HepG2 (cell line): ENCODE measurements around the gene GARS1. TPM values are rescaled to one million over a fixed set of nuclear protein-coding genes. Genes with fewer than 3 reads are reported as not detected.

ENCODE experiments used
- ATAC-seq: fragments of 200-7000 bp; cut with Tn5 transposase; 3 replicates; pipeline ENCODE4 v1.9.1; 2020; ENCODE audit warnings: mild to moderate bottlenecking, moderate library complexity
- BruUV-seq: library from RNA; stranded (reverse); fragments of 400-500 nt; replicated peaks from 2 replicates; lab custom pipeline; 2021; lab: Mats Ljungman, UMichigan
- CTCF ChIA-PET: fragments of 300-600 bp; formaldehyde crosslinking; extraction: SDS; loops from one replicate; lab custom pipeline; 2021; ENCODE audit warnings: low total read pairs, inconsistent platforms, low intra/inter-chr PET ratio; lab: Yijun Ruan, JAX
- POLR2A ChIA-PET: fragments of 350-600 bp; sonication (Branson Sonifier 250); formaldehyde crosslinking; loops from one replicate; lab custom pipeline; 2020; ENCODE audit warnings: antibody characterized with exemption, inconsistent platforms; lab: Yijun Ruan, JAX
- DNase-seq: peaks from one replicate; pipeline ENCODE4 v3.0.0-alpha.2; 2015; ENCODE audit warnings: low spot score
- FAIRE-seq: peaks from 3 replicates; lab custom pipeline; 2011; peaks lifted over from hg19 to GRCh38; lab: Jason Lieb, UNC
- H2AFZ ChIP-seq: one replicate; pipeline ENCODE4 v1.6.1; 2011; ENCODE audit warnings: low read length, inconsistent platforms
- H3K27ac ChIP-seq: fragments of 300-600 bp; 3 replicates; pipeline ENCODE4 v1.8.0; 2011; ENCODE audit warnings: mixed run types, mild to moderate bottlenecking, mixed read lengths, low read length, inconsistent platforms; ENCODE audit not compliant: insufficient read depth; ENCODE audit errors: extremely low read length
- H3K27me3 ChIP-seq, 2 experiments: fragments of 200-600 bp in 1 of 2; 2 replicates in 1 of 2; 3 replicates in 1 of 2; pipeline versions ENCODE4 v1.6.0 to v1.8.0; 2011; ENCODE audit warnings: low read length in 2 of 2, mild to moderate bottlenecking in 2 of 2, moderate library complexity in 2 of 2, inconsistent platforms in 1 of 2; ENCODE audit not compliant: insufficient read depth in 2 of 2, control insufficient read depth in 1 of 2
- H3K36me3 ChIP-seq, 2 experiments: fragments of 200-600 bp in 1 of 2; replicated peaks in 1 of 2; 2 replicates in 1 of 2; 3 replicates in 1 of 2; pipeline versions ENCODE4 v1.5.1 to v1.8.0; 2011; ENCODE audit warnings: low read length in 2 of 2, inconsistent platforms in 1 of 2; ENCODE audit not compliant: insufficient read depth in 2 of 2, control insufficient read depth in 1 of 2
- H3K4me1 ChIP-seq: 2 replicates; pipeline ENCODE4 v1.5.1; 2012; ENCODE audit warnings: low read length, inconsistent platforms; ENCODE audit not compliant: insufficient read depth
- H3K4me2 ChIP-seq: 2 replicates; pipeline ENCODE4 v1.6.0; 2011; ENCODE audit warnings: low read depth, low read length, inconsistent platforms
- H3K4me3 ChIP-seq, 3 experiments: fragments of 200-600 bp in 1 of 3; sonication (generic), shearing (Covaris generic) in 1 of 3; replicated peaks in 1 of 3; 2 replicates each; pipeline ENCODE4 v1.5.1; 2011 to 2016; ENCODE audit warnings: low read length in 3 of 3, inconsistent platforms in 2 of 3, low read depth in 2 of 3, mild to moderate bottlenecking in 2 of 3, control low read depth in 1 of 3, mixed read lengths in 1 of 3; ENCODE audit not compliant: insufficient read depth in 1 of 3
- H3K79me2 ChIP-seq: one replicate; pipeline ENCODE4 v1.6.1; 2011; ENCODE audit warnings: low read length, inconsistent platforms; ENCODE audit not compliant: insufficient read depth
- H3K9ac ChIP-seq: 2 replicates; pipeline ENCODE4 v1.6.0; 2011; ENCODE audit warnings: mild to moderate bottlenecking, low read depth, low read length, inconsistent platforms; ENCODE audit not compliant: insufficient read depth
- H3K9me3 ChIP-seq: 2 replicates; pipeline ENCODE4 v1.5.1; 2012; ENCODE audit warnings: mild to moderate bottlenecking, low read length
- H4K20me1 ChIP-seq: 2 replicates; pipeline ENCODE4 v1.6.0; 2011; ENCODE audit warnings: inconsistent platforms, mild to moderate bottlenecking, low read length, moderate library complexity; ENCODE audit not compliant: insufficient read depth
- ARHGAP35 ChIP-seq: sonication (generic); formaldehyde crosslinking; IDR thresholded peaks from 2 replicates; pipeline ENCODE4 v1.9.0; 2022; ENCODE audit warnings: mild to moderate bottlenecking, inconsistent platforms, moderate library complexity, missing genetic modification reagents, borderline replicate concordance
- DNMT1 ChIP-seq: sonication (generic); formaldehyde crosslinking; IDR thresholded peaks from 2 replicates; pipeline ENCODE4 v1.5.1; 2020; ENCODE audit warnings: mild to moderate bottlenecking, missing genetic modification reagents
- DPF2 ChIP-seq: sonication (generic); formaldehyde crosslinking; IDR thresholded peaks from 2 replicates; pipeline ENCODE4 v1.4.0; 2020; ENCODE audit warnings: mild to moderate bottlenecking, low read depth, missing genetic modification reagents, borderline replicate concordance
- FOXA1 ChIP-seq, 2 experiments: fragments of 450-650 bp in 1 of 2; sonication (generic) in 1 of 2; formaldehyde crosslinking in 1 of 2; IDR thresholded peaks; 2 replicates each; pipeline versions ENCODE4 v1.4.0 to v1.6.1; 2016 to 2020; ENCODE audit warnings: missing genetic modification reagents in 1 of 2
- HIVEP1 ChIP-seq: sonication (generic); formaldehyde crosslinking; IDR thresholded peaks from 2 replicates; pipeline ENCODE4 v1.4.0; 2020; ENCODE audit warnings: mild to moderate bottlenecking, missing genetic modification reagents
- MEIS2 ChIP-seq: sonication (generic); formaldehyde crosslinking; IDR thresholded peaks from 2 replicates; pipeline ENCODE4 v1.9.0; 2021; ENCODE audit warnings: mild to moderate bottlenecking, missing genetic modification reagents
- NR3C1 ChIP-seq: sonication (generic); formaldehyde crosslinking; IDR thresholded peaks from 2 replicates; pipeline ENCODE4 v1.4.0; 2020; ENCODE audit warnings: missing genetic modification reagents
- THYN1 ChIP-seq: sonication (generic); formaldehyde crosslinking; IDR thresholded peaks from 2 replicates; pipeline ENCODE4 v1.8.1; 2023; ENCODE audit warnings: low read depth, mild to moderate bottlenecking, moderate library complexity, missing genetic modification reagents, borderline replicate concordance
- U2AF2 ChIP-seq: fragments of 200-400 bp; formaldehyde crosslinking; IDR thresholded peaks from 2 replicates; pipeline ENCODE4 v1.6.1; 2017; ENCODE audit warnings: low read depth, mild to moderate bottlenecking, low read length
- YY1 ChIP-seq: IDR thresholded peaks from 2 replicates; pipeline ENCODE4 v1.6.1; 2011; ENCODE audit warnings: low read length, low read depth, moderate library complexity, mild to moderate bottlenecking; ENCODE audit not compliant: insufficient read depth, insufficient replicate concordance
- ZBTB21 ChIP-seq: sonication (generic); formaldehyde crosslinking; IDR thresholded peaks from 2 replicates; pipeline ENCODE4 v1.4.0; 2020; ENCODE audit warnings: missing genetic modification reagents
- ZNF382 ChIP-seq: sonication (generic); formaldehyde crosslinking; IDR thresholded peaks from 2 replicates; pipeline ENCODE4 v1.5.0; 2020; ENCODE audit warnings: missing genetic modification reagents, mild to moderate bottlenecking, borderline replicate concordance
- ZNF446 ChIP-seq: sonication (generic); formaldehyde crosslinking; IDR thresholded peaks from 2 replicates; pipeline ENCODE4 v1.5.0; 2020; ENCODE audit warnings: mild to moderate bottlenecking, missing genetic modification reagents
- ZNF552 ChIP-seq: sonication (generic); formaldehyde crosslinking; IDR thresholded peaks from 2 replicates; pipeline ENCODE4 v1.9.0; 2022; ENCODE audit warnings: missing genetic modification reagents, mild to moderate bottlenecking, borderline replicate concordance
- ZNF766 ChIP-seq: sonication (generic); formaldehyde crosslinking; IDR thresholded peaks from 2 replicates; pipeline ENCODE4 v1.5.0; 2020; ENCODE audit warnings: missing genetic modification reagents, borderline replicate concordance
- WGBS: methylation state at CpG from one replicate; pipeline ENCODE4 v1.1.6; 2017; ENCODE audit warnings: low lambda C conversion rate; 5-methylcytosine and 5-hydroxymethylcytosine counted together
- in situ Hi-C: cut with HindIII; loops from 2 replicates; pipeline ENCODE4 v1.10.0; 2017; ENCODE audit warnings: low pct_unique_long_range_greater_than_20kb; ENCODE audit not compliant: extremely low pct_ligation_motif_present
- intact Hi-C: fragments of 100-400 bp; cut with micrococcal nuclease; formaldehyde crosslinking; loops from one replicate; pipeline ENCODE4 v1.10.0; 2022; ENCODE audit not compliant: unreplicated experiment
- polyA plus RNA-seq, 8 experiments: library from polyadenylated mRNA; depleted of rRNA in 3 of 8; stranded (reverse) in 7 of 8; unstranded in 1 of 8; fragments of >200 nt; fragmentation: Illumina TruSeq in 4 of 8; extraction: Trizol in 4 of 8; gene quantifications; 2 replicates each; pipeline versions ENCODE4 v1.2.1 to v1.2.3, GENCODE V29; 2011 to 2016; ENCODE audit warnings: low read depth in 4 of 8, missing spikeins in 1 of 8, mixed read lengths in 1 of 8; ENCODE audit not compliant: insufficient read depth in 1 of 8
- total RNA-seq, 5 experiments: library from RNA; depleted of rRNA; stranded (reverse); fragments of >200 nt; fragmentation: Illumina TruSeq; extraction: Trizol; gene quantifications; 2 replicates each; pipeline ENCODE4 v1.2.3, GENCODE V29; 2016; ENCODE audit warnings: low read depth in 1 of 5
- TF ChIP-seq, protein P1 (sequence below): sonication (generic); formaldehyde crosslinking; IDR thresholded peaks from 2 replicates; pipeline ENCODE4 v1.5.0; 2020; ENCODE audit warnings: missing genetic modification reagents
- TF ChIP-seq, protein P2 (sequence below): sonication (generic); formaldehyde crosslinking; IDR thresholded peaks from 2 replicates; pipeline ENCODE4 v1.4.0; 2020; ENCODE audit warnings: missing genetic modification reagents, borderline replicate concordance
- TF ChIP-seq, protein P3 (sequence below): sonication (generic); formaldehyde crosslinking; IDR thresholded peaks from 2 replicates; pipeline ENCODE4 v1.4.0; 2020; ENCODE audit warnings: mild to moderate bottlenecking, missing genetic modification reagents

GARS1 gene
- total and polyA plus RNA-seq, 2 of the 13 experiments (the other 11 are each of a cell fraction or from before 2014, with no cell fraction given), result 140 to 460 TPM

DNA sequence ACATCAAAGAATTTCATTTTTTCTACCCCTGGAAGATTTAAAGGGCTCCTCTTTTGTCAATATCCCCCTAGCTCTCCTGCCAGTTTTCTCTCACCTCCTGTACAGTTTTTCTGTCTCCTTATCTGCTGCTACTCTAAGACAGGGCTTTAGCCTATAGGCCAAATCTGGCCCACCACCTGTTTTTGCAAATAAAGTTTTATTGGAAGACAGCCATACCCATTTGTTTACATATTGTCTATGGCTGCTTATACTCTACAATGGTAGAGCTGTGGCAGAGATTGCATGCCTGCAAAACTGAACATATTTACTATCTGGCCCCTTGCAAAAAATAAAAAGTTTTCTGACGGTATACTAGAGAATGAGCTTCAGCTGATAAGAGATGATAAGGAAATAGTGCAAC, 37.4 kb upstream of the GARS1 start:
- CTCF ChIA-PET, result no interaction called here
- POLR2A ChIA-PET, result no interaction called here
- Histone ChIP-seq H3K27ac (no peak overlapping the region), H3K36me3 (no peaks in the 10 kb centered on the region), H3K4me3 (no peak overlapping the region), H4K20me1 (no peaks in the 10 kb centered on the region), H3K9ac (no peak overlapping the region), H3K9me3 (no peaks in the 10 kb centered on the region), H3K79me2 (no peaks in the 10 kb centered on the region), H2AFZ (no peak overlapping the region), H3K27me3 (no peaks in the 10 kb centered on the region), H3K4me2 (no peak overlapping the region)
- in situ Hi-C loops (no loop called here), intact Hi-C loops (no loop called here)
- ATAC-seq (no peak), DNase-seq (no peak), FAIRE-seq (no peak)
- WGBS, result 93% methylated on average over 1 of the region's 1 CpG
- BruUV-seq, result no TSS peak
- TF ChIP-seq YY1 (no peak), ARHGAP35 (no peak), U2AF2 (no peak), FOXA1 (IDR thresholded peaks at IDR 0.05) (no peak), FOXA1 (CRISPR knock-in tag; IDR thresholded peaks at IDR 0.05) (no peak), DPF2 (CRISPR knock-in tag) (no peak), NR3C1 (CRISPR knock-in tag) (no peak), ZNF446 (CRISPR knock-in tag) (no peak)
- TF ChIP-seq, all 625 proteins: peak for 0
- peaks cover 7% of the 10 kb centered on the region for H3K4me1 ChIP-seq

DNA sequence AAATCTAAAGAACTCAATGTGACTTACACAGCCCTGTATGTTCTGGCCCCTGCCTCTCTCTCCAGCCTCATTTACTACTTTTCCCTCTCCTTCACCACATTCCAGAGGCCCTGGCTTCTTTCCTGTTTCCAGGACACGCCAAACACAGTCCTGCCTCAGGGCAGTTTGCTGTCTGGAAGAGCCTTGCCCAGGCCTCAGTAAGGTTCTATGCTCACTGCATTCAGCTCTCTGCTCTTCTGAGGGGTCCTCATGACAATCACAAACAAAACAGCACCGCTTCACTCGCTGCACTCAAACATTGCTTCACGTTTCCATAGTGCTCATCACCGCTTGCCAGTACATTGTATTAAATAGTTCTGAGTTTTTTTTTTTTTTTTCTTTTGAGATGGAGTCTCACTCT, 35.1 kb upstream of the GARS1 start:
- DNase-seq (no peak), ATAC-seq (no peak), FAIRE-seq (no peak)
- CTCF ChIA-PET, result no interaction called here
- Histone ChIP-seq H3K4me3 (no peak overlapping the region), H3K9me3 (no peaks in the 10 kb centered on the region), H2AFZ (no peak overlapping the region), H3K27me3 (no peaks in the 10 kb centered on the region), H3K4me1 (no peaks in the 10 kb centered on the region), H4K20me1 (no peaks in the 10 kb centered on the region), H3K4me2 (no peak overlapping the region), H3K79me2 (no peaks in the 10 kb centered on the region), H3K9ac (no peak overlapping the region), H3K27ac (no peak overlapping the region), H3K36me3 (no peaks in the 10 kb centered on the region; a peak in 1 of 5 replicates)
- 96% methylated on average over 5 of the region's 5 CpGs for WGBS
- no peak for TF ChIP-seq ZBTB21 (CRISPR knock-in tag)
- TF ChIP-seq, protein P1, sequence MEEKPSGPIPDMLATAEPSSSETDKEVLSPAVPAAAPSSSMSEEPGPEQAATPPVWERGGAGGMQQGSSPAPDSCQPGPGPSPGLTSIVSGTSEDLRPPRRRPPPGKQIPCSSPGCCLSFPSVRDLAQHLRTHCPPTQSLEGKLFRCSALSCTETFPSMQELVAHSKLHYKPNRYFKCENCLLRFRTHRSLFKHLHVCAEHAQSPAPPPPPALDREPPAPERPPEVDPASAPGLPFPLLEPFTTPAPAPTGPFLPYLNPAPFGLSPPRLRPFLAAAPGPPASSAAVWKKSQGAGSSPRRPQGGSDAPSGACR (CRISPR knock-in tag), result no peak
- TF ChIP-seq THYN1 (CRISPR knock-in tag), result no peak
- TF ChIP-seq, protein P2, sequence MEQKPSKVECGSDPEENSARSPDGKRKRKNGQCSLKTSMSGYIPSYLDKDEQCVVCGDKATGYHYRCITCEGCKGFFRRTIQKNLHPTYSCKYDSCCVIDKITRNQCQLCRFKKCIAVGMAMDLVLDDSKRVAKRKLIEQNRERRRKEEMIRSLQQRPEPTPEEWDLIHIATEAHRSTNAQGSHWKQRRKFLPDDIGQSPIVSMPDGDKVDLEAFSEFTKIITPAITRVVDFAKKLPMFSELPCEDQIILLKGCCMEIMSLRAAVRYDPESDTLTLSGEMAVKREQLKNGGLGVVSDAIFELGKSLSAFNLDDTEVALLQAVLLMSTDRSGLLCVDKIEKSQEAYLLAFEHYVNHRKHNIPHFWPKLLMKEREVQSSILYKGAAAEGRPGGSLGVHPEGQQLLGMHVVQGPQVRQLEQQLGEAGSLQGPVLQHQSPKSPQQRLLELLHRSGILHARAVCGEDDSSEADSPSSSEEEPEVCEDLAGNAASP (CRISPR knock-in tag), result no peak
- TF ChIP-seq, protein P3, sequence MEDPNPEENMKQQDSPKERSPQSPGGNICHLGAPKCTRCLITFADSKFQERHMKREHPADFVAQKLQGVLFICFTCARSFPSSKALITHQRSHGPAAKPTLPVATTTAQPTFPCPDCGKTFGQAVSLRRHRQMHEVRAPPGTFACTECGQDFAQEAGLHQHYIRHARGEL, result no peak
- TF ChIP-seq HIVEP1 (CRISPR knock-in tag), result no peak
- TF ChIP-seq ZNF552 (CRISPR knock-in tag), result no peak
- no peak for TF ChIP-seq ZNF382 (CRISPR knock-in tag)
- no peak for TF ChIP-seq MEIS2 (CRISPR knock-in tag)
- TF ChIP-seq ZNF766 (CRISPR knock-in tag), result no peak
- TF ChIP-seq DNMT1 (CRISPR knock-in tag), result no peak
- in situ Hi-C loops (loop anchor here (10.0 kb wide), 1 partner anchor 285 kb away; no protein-coding TSS in a partner anchor), intact Hi-C loops (no loop called here)
- no TSS peak for BruUV-seq
- POLR2A ChIA-PET, result no interaction called here
